B cell (primary cell): ENCODE data around the gene CRIM1. TPM values are rescaled to one million over a fixed set of nuclear protein-coding genes. Genes with fewer than 3 reads are reported as not detected.

Experiments used
- ATAC-seq: fragments of 200-7000 bp; cut with Tn5 transposase; one replicate; pipeline ENCODE4 v1.10.0; 2021; ENCODE audit warnings: low read depth, mild to moderate bottlenecking, moderate number of reproducible peaks, moderate library complexity
- CTCF ChIA-PET: fragments of 350-600 bp; sonication (Branson Sonifier 250); formaldehyde crosslinking; loops from one replicate; lab custom pipeline; 2021; ENCODE audit warnings: antibody characterized with exemption, inconsistent platforms; lab: Charles Lee
- POLR2A ChIA-PET: fragments of 350-600 bp; sonication (Branson Sonifier 250); formaldehyde crosslinking; loops from one replicate; lab custom pipeline; 2021; ENCODE audit warnings: antibody characterized with exemption; lab: Charles Lee
- DNase-seq: peaks from one replicate; pipeline ENCODE4 v3.0.0; 2013
- H2AFZ ChIP-seq: 2 replicates; pipeline ENCODE4 v1.6.1; 2012; ENCODE audit warnings: mild to moderate bottlenecking, low read depth, low read length; ENCODE audit not compliant: insufficient read depth, poor library complexity, severe bottlenecking
- H3K27ac ChIP-seq, 2 donors: 1 replicate in 1 of 2; 2 replicates in 1 of 2; pipeline ENCODE4 v1.5.1; 2012 to 2013; ENCODE audit warnings: low read length in 2 of 2, mild to moderate bottlenecking in 2 of 2, moderate library complexity in 1 of 2
- H3K27me3 ChIP-seq, 4 experiments: fragments of 200-600 bp in 1 of 4; sonication (generic) in 1 of 4; replicated peaks in 1 of 4; 1 replicate in 2 of 4; 2 replicates in 2 of 4; pipeline versions ENCODE4 v1.6.1 to v1.7.0; 2013 to 2016; ENCODE audit warnings: low read length in 3 of 4, mild to moderate bottlenecking in 2 of 4, mixed read lengths in 1 of 4, moderate library complexity in 1 of 4; ENCODE audit not compliant: insufficient read depth in 4 of 4, control insufficient read depth in 3 of 4; ENCODE audit errors: control extremely low read depth in 1 of 4
- H3K36me3 ChIP-seq, 2 experiments: replicated peaks in 1 of 2; 1 replicate in 1 of 2; 2 replicates in 1 of 2; pipeline versions ENCODE4 v1.6.1 to v1.7.1; 2013; ENCODE audit warnings: low read length in 1 of 2; ENCODE audit not compliant: insufficient read depth in 2 of 2, control insufficient read depth in 1 of 2; ENCODE audit errors: control extremely low read depth in 1 of 2, extremely low read depth in 1 of 2
- H3K4me1 ChIP-seq, 2 donors: fragments of 200-600 bp in 1 of 2; sonication (generic) in 1 of 2; 1 replicate in 1 of 2; 2 replicates in 1 of 2; pipeline versions ENCODE4 v1.5.1 to v1.6.1; 2013 to 2017; ENCODE audit warnings: low read length in 2 of 2; ENCODE audit not compliant: control insufficient read depth in 2 of 2, insufficient read depth in 2 of 2
- H3K4me2 ChIP-seq: replicated peaks from 2 replicates; pipeline ENCODE3; 2012; ENCODE audit warnings: mild to moderate bottlenecking, low read depth, low read length; ENCODE audit not compliant: poor library complexity, severe bottlenecking
- H3K4me3 ChIP-seq, 5 experiments: fragments of 200-600 bp in 1 of 5; sonication (generic) in 1 of 5; 1 replicate in 3 of 5; 2 replicates in 2 of 5; pipeline versions ENCODE4 v1.5.1 to v1.7.0; 2011 to 2016; ENCODE audit warnings: low read length in 4 of 5, mild to moderate bottlenecking in 4 of 5, low read depth in 2 of 5, control low read depth in 1 of 5, moderate library complexity in 1 of 5; ENCODE audit not compliant: insufficient read depth in 1 of 5; ENCODE audit errors: control extremely low read depth in 1 of 5, extremely low read depth in 1 of 5
- H3K79me2 ChIP-seq: fragments of 200-600 bp; sonication (generic); one replicate; pipeline ENCODE4 v1.6.0; 2016; ENCODE audit warnings: low read length; ENCODE audit not compliant: control insufficient read depth, insufficient read depth
- H3K9ac ChIP-seq: fragments of 200-600 bp; sonication (generic); 2 replicates; pipeline ENCODE4 v1.6.1; 2017; ENCODE audit warnings: mild to moderate bottlenecking, low read length, moderate library complexity
- H3K9me3 ChIP-seq, 3 donors: one replicate each; pipeline versions ENCODE4 v1.6.1 to v1.7.1; 2013; ENCODE audit warnings: low read length in 2 of 3; ENCODE audit not compliant: control insufficient read depth in 2 of 3, insufficient read depth in 1 of 3; ENCODE audit errors: control extremely low read depth in 1 of 3
- H4K20me1 ChIP-seq: 2 replicates; pipeline ENCODE4 v1.6.0; 2012; ENCODE audit warnings: mild to moderate bottlenecking, low read length; ENCODE audit not compliant: insufficient read depth, control insufficient read depth, poor library complexity, severe bottlenecking
- H3K27ac Mint-ChIP-seq: one replicate; pipeline ENCODE4 v1.8.0; 2021; ENCODE audit warnings: mixed read lengths
- H3K27me3 Mint-ChIP-seq: one replicate; pipeline ENCODE4 v1.8.0; 2021; ENCODE audit warnings: mixed read lengths
- H3K4me1 Mint-ChIP-seq: one replicate; pipeline ENCODE4 v1.8.0; 2021; ENCODE audit warnings: mixed read lengths
- H3K4me3 Mint-ChIP-seq: one replicate; pipeline ENCODE4 v1.8.0; 2021; ENCODE audit warnings: mixed read lengths
- H3K9me3 Mint-ChIP-seq: one replicate; pipeline ENCODE4 v1.8.0; 2022; ENCODE audit warnings: mixed read lengths; ENCODE audit not compliant: insufficient read depth
- EZH2 ChIP-seq: IDR thresholded peaks from 2 replicates; pipeline ENCODE4 v1.6.1; 2012; ENCODE audit warnings: borderline replicate concordance, low read depth, mild to moderate bottlenecking, moderate library complexity, low read length; ENCODE audit not compliant: insufficient read depth, poor library complexity, severe bottlenecking
- WGBS: methylation state at CpG from one replicate; pipeline ENCODE4 v1.1.5; 2013; ENCODE audit warnings: missing lambda C conversion rate; ENCODE audit not compliant: insufficient coverage; 5-methylcytosine and 5-hydroxymethylcytosine counted together
- intact Hi-C: fragments of 100-400 bp; cut with micrococcal nuclease; formaldehyde crosslinking; loops from one replicate; pipeline ENCODE4 v1.10.0; 2022
- polyA plus RNA-seq: library from polyadenylated mRNA; depleted of rRNA; stranded (reverse); fragments of >200 nt; gene quantifications from 2 replicates; pipeline ENCODE4 v1.2.3, GENCODE V29; 2012
- total RNA-seq, 2 donors: library from RNA; stranded (reverse); fragments of 120-200 nt in 1 of 2; gene quantifications; 1 replicate in 1 of 2; 2 replicates in 1 of 2; pipeline versions ENCODE4 v1.2.3 to v1.2.4, GENCODE V29; 2013 to 2022
- TF ChIP-seq, protein P1 (sequence below): fragments of 200-600 bp; IDR thresholded peaks from one replicate; pipeline ENCODE4 v1.8.0; 2022; ENCODE audit warnings: antibody characterized with exemption, mild to moderate bottlenecking

CRIM1 gene
- total and polyA plus RNA-seq, 2 donors (not counting 1 experiment from before 2014, with no cell fraction given): 1.3 to 5.0 TPM

DNA sequence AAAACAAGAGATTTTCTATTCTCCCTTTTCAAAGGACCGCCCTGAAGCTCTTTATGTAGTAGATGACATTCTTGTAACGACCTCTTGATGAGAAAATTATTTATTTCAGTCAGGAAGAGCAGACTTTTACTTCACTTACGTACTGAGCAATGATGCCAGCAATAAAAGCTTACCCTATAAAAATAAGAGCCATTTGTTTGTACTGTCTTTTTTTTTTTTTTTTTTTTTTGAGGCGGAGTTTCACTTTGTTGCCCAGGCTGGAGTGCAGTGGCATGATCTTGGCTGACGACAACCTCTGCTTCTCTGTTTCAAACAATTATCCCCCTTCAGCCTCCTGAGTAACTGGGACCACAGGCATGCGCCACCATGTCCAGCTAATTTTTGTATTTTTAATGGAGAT is 39.2 kb downstream of the CRIM1 start:
- CTCF ChIA-PET: no interaction called here
- no CpG with 5 or more reads among the region's 6 CpGs for WGBS
- Mint-ChIP-seq H3K27me3 (peaks cover 11% of the 10 kb centered on the region), H3K4me3 (no peak overlapping the region), H3K9me3 (no peaks in the 10 kb centered on the region), H3K27ac (no peak overlapping the region), H3K4me1 (no peaks in the 10 kb centered on the region)
- H3K4me2 ChIP-seq: no peak overlapping the region
- no peaks in the 10 kb centered on the region for H3K36me3 ChIP-seq
- DNase-seq (no peak), ATAC-seq (no peak)
- no peak overlapping the region for H2AFZ ChIP-seq
- H3K27ac ChIP-seq: no peak overlapping the region
- H3K9ac ChIP-seq: no peak overlapping the region
- no peaks in the 10 kb centered on the region for H3K9me3 ChIP-seq
- no peaks in the 10 kb centered on the region for H3K79me2 ChIP-seq
- TF ChIP-seq EZH2: no peak
- TF ChIP-seq, protein P1, sequence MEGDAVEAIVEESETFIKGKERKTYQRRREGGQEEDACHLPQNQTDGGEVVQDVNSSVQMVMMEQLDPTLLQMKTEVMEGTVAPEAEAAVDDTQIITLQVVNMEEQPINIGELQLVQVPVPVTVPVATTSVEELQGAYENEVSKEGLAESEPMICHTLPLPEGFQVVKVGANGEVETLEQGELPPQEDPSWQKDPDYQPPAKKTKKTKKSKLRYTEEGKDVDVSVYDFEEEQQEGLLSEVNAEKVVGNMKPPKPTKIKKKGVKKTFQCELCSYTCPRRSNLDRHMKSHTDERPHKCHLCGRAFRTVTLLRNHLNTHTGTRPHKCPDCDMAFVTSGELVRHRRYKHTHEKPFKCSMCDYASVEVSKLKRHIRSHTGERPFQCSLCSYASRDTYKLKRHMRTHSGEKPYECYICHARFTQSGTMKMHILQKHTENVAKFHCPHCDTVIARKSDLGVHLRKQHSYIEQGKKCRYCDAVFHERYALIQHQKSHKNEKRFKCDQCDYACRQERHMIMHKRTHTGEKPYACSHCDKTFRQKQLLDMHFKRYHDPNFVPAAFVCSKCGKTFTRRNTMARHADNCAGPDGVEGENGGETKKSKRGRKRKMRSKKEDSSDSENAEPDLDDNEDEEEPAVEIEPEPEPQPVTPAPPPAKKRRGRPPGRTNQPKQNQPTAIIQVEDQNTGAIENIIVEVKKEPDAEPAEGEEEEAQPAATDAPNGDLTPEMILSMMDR: no peak
- H3K4me3 ChIP-seq: no peak overlapping the region
- H3K4me1 ChIP-seq: no peaks in the 10 kb centered on the region
- no peaks in the 10 kb centered on the region for H4K20me1 ChIP-seq
- H3K27me3 ChIP-seq: no peaks in the 10 kb centered on the region
- intact Hi-C loops: no loop called here
- POLR2A ChIA-PET: interaction anchor here (0.7 kb wide), 1 partner anchor 12 kb away, joined by 9 read pairs; no protein-coding TSS in a partner anchor

GRCh38 chr2:36395866-36396265 is 40.3 kb downstream of the CRIM1 start:
- Histone ChIP-seq H3K4me1 (no peaks in the 10 kb centered on the region), H3K79me2 (no peaks in the 10 kb centered on the region), H3K9ac (no peak overlapping the region), H3K36me3 (no peaks in the 10 kb centered on the region), H3K9me3 (no peaks in the 10 kb centered on the region), H3K27ac (no peak overlapping the region), H3K4me3 (no peak overlapping the region), H3K4me2 (no peak overlapping the region), H2AFZ (no peak overlapping the region), H3K27me3 (no peaks in the 10 kb centered on the region), H4K20me1 (no peaks in the 10 kb centered on the region)
- H3K4me3 Mint-ChIP-seq: no peak overlapping the region
- ATAC-seq (no peak), DNase-seq (no peak)
- 92% methylated on average over 4 of the region's 4 CpGs for whole genome bisulfite sequencing
- ChIA-PET CTCF (interaction anchor here (1.3 kb wide), 1 partner anchor 18 kb away, joined by 4 read pairs; no protein-coding TSS in a partner anchor), POLR2A (no interaction called here)
- intact Hi-C loops: no loop called here
- H3K4me1 Mint-ChIP-seq: no peaks in the 10 kb centered on the region
- TF ChIP-seq, protein P1: no peak
- no peak for TF ChIP-seq EZH2
- no peak overlapping the region for H3K27ac Mint-ChIP-seq
- H3K9me3 Mint-ChIP-seq: no peaks in the 10 kb centered on the region
- peaks cover 5% of the 10 kb centered on the region for H3K27me3 Mint-ChIP-seq
